Liver (tissue), 3 donors: Measurements from ENCODE around the gene KLK10.

ENCODE experiments used
- CTCF ChIP-seq: fragments of 150-350 bp; IDR thresholded peaks from 2 replicates; pipeline ENCODE4 v1.5.1; 2017; ENCODE audit warnings: improper control_type of control experiment, low read depth, low read length; ENCODE audit not compliant: missing input control
- JUND ChIP-seq, 2 donors: IDR thresholded peaks; 2 replicates each; pipeline ENCODE4 v1.6.1; 2016; ENCODE audit warnings: antibody characterized with exemption in 2 of 2
- RAD21 ChIP-seq, 2 donors: IDR thresholded peaks; 2 replicates each; pipeline ENCODE4 v1.6.1; 2016; ENCODE audit warnings: antibody characterized with exemption in 2 of 2, mild to moderate bottlenecking in 2 of 2
- REST ChIP-seq: IDR thresholded peaks from 2 replicates; pipeline ENCODE4 v1.6.1; 2016; ENCODE audit warnings: antibody characterized with exemption, mild to moderate bottlenecking
- donor health status: healthy.
- donor health status: healthy.

DNA sequence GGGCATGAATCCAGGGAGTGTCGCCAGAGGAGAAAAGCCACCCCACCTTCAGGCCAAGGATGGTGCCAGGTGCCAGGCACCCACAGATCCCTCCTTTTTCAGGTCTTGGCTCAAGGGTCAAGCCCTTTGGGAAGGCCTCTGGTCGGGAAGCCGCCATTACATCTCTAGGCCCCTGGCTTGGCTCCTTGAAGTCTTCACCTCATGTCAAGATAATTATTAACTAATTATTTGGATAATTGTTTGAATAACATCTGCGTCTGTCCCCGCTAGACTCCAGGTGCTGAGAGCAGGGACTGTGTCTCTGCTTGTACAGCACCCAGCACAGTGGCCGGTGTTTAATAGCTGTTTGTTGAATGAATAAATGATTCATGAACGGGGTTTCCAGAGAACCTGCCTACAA is 44.2 kb upstream of the KLK10 start:
- TF ChIP-seq RAD21 (IDR thresholded peaks at IDR 0.05) (no peak), CTCF (no peak), REST (no peak), JUND (IDR thresholded peaks at IDR 0.05) (no peak)
